Activated T-cell treated with anti-CD3 and anti-CD28 coated beads, Interleukin-2, amount 50 U/mL, for 4 hours (primary cell): ENCODE data around the gene ILK. TPM values are rescaled to one million over a fixed set of nuclear protein-coding genes. Genes with fewer than 3 reads are reported as not detected.

ENCODE experiments used
- ATAC-seq, 2 donors: fragments of 200-7000 bp; cut with Tn5 transposase; one replicate each; pipeline ENCODE4 v1.10.0; 2021
- DNase-seq: peaks from one replicate; pipeline ENCODE4 v3.0.0-alpha.2; 2020
- H3K27me3 Mint-ChIP-seq: one replicate; pipeline ENCODE4 v1.8.0; 2021; ENCODE audit warnings: low read depth, mixed read lengths
- H3K36me3 Mint-ChIP-seq: one replicate; pipeline ENCODE4 v1.8.0; 2022; ENCODE audit warnings: mixed read lengths; ENCODE audit not compliant: insufficient read depth
- H3K4me1 Mint-ChIP-seq: one replicate; pipeline ENCODE4 v1.8.0; 2021; ENCODE audit warnings: low read depth, mixed read lengths
- H3K4me3 Mint-ChIP-seq: one replicate; pipeline ENCODE4 v1.8.0; 2021; ENCODE audit warnings: mild to moderate bottlenecking, moderate library complexity, mixed read lengths
- H3K9me3 Mint-ChIP-seq: one replicate; pipeline ENCODE4 v1.8.0; 2021; ENCODE audit warnings: mixed read lengths
- total RNA-seq, 3 donors: library from RNA; stranded (reverse); gene quantifications; one replicate each; pipeline ENCODE4 v1.2.1, GENCODE V29; 2021

The ILK gene
- total RNA-seq, 3 donors from 2014 or later = 38.6 to 48.9 (median 45.0) TPM

- H3K4me3 Mint-ChIP-seq = no peak overlapping the region
- no peak for DNase-seq
- peaks cover 21% of the 10 kb centered on the region for H3K4me1 Mint-ChIP-seq
- no peaks in the 10 kb centered on the region for H3K9me3 Mint-ChIP-seq
- H3K36me3 Mint-ChIP-seq = peaks cover 5% of the 10 kb centered on the region
- H3K27me3 Mint-ChIP-seq = no peaks in the 10 kb centered on the region
- no peak for ATAC-seq
Observed at GRCh38 chr11:6628526-6628925, 25.0 kb downstream of the ILK start.

DNA sequence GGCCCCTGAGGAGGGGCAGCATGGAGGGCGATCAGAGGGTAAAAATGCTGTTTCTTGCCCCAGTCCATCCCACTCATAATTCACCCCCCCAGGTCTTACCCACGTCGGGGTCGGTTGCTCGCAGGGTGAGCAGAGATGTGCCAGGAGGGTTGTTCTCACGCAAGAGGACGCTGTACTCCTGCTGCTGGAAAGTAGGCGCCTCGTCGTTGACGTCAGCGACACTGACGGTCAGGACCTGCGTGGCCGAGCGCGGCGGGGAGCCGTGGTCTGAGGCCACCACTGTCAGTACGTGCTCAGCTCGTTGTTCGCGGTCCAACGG lies 26.0 kb downstream of the ILK start:
- DNase-seq (no peak), ATAC-seq (no peak)
- Mint-ChIP-seq H3K27me3 (no peaks in the 10 kb centered on the region), H3K4me3 (no peak overlapping the region), H3K9me3 (no peaks in the 10 kb centered on the region), H3K36me3 (peaks cover 2% of the 10 kb centered on the region), H3K4me1 (peaks cover 21% of the 10 kb centered on the region)

DNA sequence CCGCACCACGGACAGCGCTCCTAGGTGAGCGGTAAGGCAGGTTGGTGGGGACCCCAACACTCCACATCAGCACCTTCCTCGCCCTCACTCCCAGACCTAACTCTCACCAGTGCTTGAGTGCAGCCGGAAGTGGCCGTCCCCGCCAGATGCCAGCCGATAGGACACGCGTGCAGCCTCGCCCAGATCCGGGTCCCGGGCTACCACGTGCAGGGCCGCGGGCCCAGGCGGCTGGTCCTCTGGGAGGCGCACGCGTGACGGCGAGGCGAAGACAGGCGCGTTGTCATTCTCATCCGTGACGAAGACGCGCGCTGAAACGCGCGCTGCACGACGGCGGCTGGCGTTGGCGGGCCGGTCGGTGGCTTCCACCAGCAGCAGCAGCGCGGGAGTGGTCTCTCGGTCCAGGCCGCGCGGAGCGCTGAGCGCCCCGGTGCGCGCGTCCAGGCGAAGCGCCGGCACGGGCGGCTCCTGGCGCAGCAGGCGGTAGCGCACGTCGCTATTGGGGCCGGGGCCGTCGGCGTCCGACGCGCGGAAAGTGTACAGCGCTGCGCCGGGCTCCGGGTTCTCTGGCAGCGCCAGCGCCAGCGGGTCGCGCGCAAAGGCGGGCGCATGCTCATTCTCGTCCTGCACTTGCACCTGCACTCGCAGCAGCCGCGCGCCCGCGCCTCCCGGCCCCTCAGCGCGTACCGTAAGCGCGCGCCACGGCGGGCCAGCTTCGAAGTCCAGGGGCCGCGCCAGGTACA lies 26.5 kb downstream of the ILK start:
- Mint-ChIP-seq H3K9me3 (no peaks in the 10 kb centered on the region), H3K36me3 (peaks cover 1% of the 10 kb centered on the region), H3K27me3 (no peaks in the 10 kb centered on the region), H3K4me1 (peaks cover 21% of the 10 kb centered on the region), H3K4me3 (no peak overlapping the region)
- no peak for ATAC-seq
- DNase-seq = no peak

DNA sequence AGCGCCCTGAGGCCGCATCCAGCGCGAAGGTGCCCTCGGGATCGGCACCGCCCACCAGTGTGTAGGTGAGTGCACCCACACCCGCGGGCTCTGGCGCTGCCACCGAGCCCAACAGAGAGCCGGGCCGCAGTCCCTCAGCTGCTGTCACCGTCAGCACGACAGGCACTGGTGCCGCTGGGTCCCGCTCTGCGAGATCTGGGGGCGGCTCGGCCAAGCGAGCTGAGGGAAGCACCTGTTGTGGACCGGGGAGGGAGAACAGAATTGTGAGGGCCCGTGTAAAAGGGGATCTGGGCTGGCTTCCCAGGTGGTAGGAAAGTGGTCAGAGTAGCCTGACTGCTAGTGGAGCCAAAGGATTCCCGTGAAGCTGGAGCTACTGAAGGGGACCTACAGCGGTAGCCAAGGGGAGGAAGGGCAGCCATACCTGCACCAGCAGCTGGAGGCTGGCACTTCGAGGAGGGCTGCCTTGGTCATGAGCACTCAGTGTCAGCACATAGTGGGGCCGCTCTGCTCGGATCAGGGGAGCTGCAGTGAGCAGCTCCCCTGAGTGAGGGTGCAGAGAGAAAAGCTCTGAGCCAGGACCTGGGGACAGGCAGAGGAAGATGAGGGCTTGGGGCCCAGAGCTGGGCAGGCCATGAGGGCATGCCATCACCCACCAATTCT lies 27.2 kb downstream of the ILK start:
- peaks cover 21% of the 10 kb centered on the region for H3K4me1 Mint-ChIP-seq

GRCh38 chr11:6631361-6631890 lies 27.9 kb downstream of the ILK start:
- DNase-seq = no peak

More for the DNA sequence above, 27.2 kb downstream of the ILK start:
- no peak for ATAC-seq
- no peaks in the 10 kb centered on the region for H3K27me3 Mint-ChIP-seq
- DNase-seq = no peak
- peaks cover 1% of the 10 kb centered on the region for H3K36me3 Mint-ChIP-seq
- no peaks in the 10 kb centered on the region for H3K9me3 Mint-ChIP-seq
- no peak overlapping the region for H3K4me3 Mint-ChIP-seq

DNA sequence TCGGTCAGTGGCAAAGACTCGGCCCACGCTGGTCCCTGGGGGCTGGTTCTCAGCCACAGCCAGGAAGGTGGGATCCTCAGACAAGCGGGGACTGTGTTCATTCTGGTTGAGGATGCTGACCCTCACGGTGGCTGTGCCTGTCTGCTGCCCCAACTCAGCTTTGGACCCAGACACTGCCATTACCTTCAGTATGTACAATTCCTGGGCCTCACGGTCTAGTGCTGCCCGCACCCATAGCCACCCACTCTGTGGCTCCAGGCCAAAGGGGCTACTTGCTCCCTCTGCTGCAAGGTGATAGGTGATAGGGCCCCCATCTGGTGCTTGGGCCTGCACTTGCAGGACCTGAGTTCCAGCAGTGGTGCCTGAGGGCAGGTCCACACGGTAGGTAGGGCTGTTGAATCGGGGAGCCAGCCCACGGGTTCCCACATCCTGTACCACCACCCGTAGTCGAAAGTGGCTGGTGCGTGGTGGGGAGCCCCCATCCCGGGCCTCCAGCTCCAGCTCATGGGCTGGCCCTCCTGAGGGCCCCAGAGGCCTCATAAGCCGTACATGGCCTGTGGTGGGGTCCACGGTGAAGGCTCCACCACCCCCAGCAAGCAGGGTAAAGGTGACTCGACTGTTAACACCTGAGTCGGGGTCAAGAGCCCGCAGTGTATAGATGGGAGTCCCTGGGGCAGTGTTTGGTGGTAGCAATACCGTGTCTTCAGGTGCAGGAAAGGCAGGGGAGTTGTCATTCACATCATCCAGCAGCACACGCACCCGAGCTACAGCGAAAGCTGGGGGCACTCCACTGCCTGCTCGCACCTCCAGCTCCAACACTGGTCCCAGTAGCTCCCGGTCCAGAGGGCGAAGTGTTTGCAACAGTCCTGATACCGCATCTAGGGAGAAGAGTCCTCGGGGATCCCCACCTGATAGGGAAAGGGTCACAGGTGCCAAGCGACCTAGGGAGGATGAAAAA lies 28.8 kb downstream of the ILK start:
- H3K9me3 Mint-ChIP-seq = no peaks in the 10 kb centered on the region
- no peak for ATAC-seq
- peaks cover 10% of the 10 kb centered on the region for H3K4me1 Mint-ChIP-seq
- H3K4me3 Mint-ChIP-seq = no peak overlapping the region
- no peak for DNase-seq
- no peaks in the 10 kb centered on the region for H3K27me3 Mint-ChIP-seq
- H3K36me3 Mint-ChIP-seq = peaks cover 1% of the 10 kb centered on the region

More at GRCh38 chr11:6631361-6631890, 27.9 kb downstream of the ILK start:
- H3K4me3 Mint-ChIP-seq = no peak overlapping the region
- H3K27me3 Mint-ChIP-seq = no peaks in the 10 kb centered on the region
- peaks cover 1% of the 10 kb centered on the region for H3K36me3 Mint-ChIP-seq
- H3K4me1 Mint-ChIP-seq = peaks cover 20% of the 10 kb centered on the region
- ATAC-seq = no peak
- no peaks in the 10 kb centered on the region for H3K9me3 Mint-ChIP-seq

GRCh38 chr11:6633422-6634408 lies 30.1 kb downstream of the ILK start:
- H3K36me3 Mint-ChIP-seq = peaks cover 1% of the 10 kb centered on the region
- no peaks in the 10 kb centered on the region for H3K9me3 Mint-ChIP-seq
- no peak for DNase-seq
- H3K4me3 Mint-ChIP-seq = no peak overlapping the region
- H3K27me3 Mint-ChIP-seq = no peaks in the 10 kb centered on the region
- no peaks in the 10 kb centered on the region for H3K4me1 Mint-ChIP-seq
- ATAC-seq = no peak

DNA sequence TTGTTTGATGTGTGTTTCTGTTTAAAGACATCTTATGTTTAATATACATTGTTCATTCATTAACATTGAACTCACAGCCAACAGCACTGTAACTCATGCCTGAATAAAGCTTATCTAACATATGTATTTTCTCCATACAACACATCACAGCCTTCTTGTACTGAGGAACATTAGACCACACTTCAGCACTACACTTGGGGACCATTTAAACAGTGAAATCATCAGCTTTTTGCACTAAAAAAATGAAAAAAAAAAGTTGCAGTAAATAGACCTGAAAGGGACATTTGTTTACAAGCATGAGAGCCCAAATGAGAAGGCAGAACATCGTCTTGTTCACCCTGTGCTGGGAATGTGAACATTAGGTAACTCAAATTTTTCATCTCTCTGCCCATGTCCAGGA lies 31.0 kb downstream of the ILK start:
- Mint-ChIP-seq H3K9me3 (no peaks in the 10 kb centered on the region), H3K36me3 (peaks cover 1% of the 10 kb centered on the region), H3K4me1 (no peaks in the 10 kb centered on the region), H3K4me3 (no peak overlapping the region), H3K27me3 (no peaks in the 10 kb centered on the region)
- ATAC-seq (no peak), DNase-seq (no peak)

DNA sequence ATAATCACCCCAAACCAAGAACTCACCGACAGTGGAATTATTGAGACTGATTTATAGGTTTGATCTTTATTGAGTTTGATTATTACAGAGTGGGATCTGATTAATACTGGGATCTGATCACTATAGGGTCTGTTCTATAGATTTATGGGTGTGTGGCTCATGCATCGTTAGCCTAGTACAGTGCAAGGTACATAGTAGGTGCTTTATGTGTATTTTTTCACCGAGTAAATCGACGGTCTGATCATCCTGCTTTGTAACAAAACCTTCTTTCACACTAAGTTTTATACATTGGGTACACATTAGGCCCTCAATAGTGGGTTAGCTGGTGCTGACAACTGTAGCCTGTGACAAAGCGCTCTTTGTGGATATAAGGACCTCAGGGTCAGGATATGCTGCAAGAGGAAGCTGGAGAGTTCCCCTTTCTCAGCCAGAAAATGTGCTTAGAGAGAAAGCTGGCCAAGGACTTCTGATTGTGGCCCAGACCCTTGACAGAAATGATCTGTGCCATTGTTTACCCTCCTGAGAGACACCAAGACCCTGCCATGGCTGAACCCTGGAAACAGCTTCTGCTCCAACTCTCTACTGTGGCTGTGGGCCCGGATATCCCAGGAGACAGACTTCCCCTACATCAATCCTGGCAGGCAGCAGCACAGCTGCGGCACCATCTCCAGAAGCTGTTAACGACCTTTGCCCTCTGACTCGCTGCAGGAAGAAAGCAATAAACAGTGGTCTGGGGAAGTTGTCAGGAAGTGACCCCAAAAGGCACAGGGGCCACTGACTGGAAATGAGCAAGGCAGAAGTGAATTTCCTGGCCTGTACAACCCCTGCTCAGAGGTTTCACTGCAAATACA lies 31.7 kb downstream of the ILK start:
- no peak for ATAC-seq
- Mint-ChIP-seq H3K4me3 (no peak overlapping the region), H3K36me3 (peaks cover 1% of the 10 kb centered on the region)

GRCh38 chr11:6636480-6636879 lies 32.9 kb downstream of the ILK start:
- Mint-ChIP-seq H3K4me1 (no peaks in the 10 kb centered on the region), H3K36me3 (no peaks in the 10 kb centered on the region), H3K4me3 (no peak overlapping the region), H3K9me3 (no peaks in the 10 kb centered on the region), H3K27me3 (no peaks in the 10 kb centered on the region)
- ATAC-seq (no peak), DNase-seq (no peak)

More for the DNA sequence above, 31.7 kb downstream of the ILK start:
- Mint-ChIP-seq H3K4me1 (no peaks in the 10 kb centered on the region), H3K9me3 (no peaks in the 10 kb centered on the region), H3K27me3 (no peaks in the 10 kb centered on the region)
- DNase-seq = no peak

DNA sequence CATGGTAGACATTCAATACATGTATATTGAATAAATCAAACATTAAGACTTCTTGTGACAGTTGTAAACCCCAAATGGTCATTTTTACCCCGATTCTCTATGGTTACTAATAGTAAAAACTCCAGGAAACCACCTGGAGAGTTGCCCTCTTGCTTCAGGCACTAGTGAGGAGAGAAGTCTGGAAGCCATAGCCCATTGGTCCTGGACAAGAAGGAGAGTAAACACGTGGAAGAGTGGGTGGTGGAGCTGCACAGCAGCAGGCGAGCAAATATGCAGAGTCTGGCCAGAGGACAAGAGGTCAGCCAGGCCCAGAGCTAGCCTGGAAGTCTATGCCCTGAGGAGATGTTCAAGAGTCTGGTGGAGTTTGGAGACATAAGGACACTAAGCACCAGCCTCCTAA lies 34.3 kb downstream of the ILK start:
- no peak for ATAC-seq
- Mint-ChIP-seq H3K4me1 (no peaks in the 10 kb centered on the region), H3K27me3 (no peaks in the 10 kb centered on the region), H3K4me3 (no peak overlapping the region), H3K36me3 (no peaks in the 10 kb centered on the region), H3K9me3 (no peaks in the 10 kb centered on the region)
- no peak for DNase-seq

- Mint-ChIP-seq H3K4me1 (no peaks in the 10 kb centered on the region), H3K27me3 (no peaks in the 10 kb centered on the region), H3K4me3 (no peak overlapping the region), H3K9me3 (no peaks in the 10 kb centered on the region), H3K36me3 (no peaks in the 10 kb centered on the region)
- ATAC-seq (no peak), DNase-seq (no peak)
Observed at GRCh38 chr11:6638429-6638828, 34.9 kb downstream of the ILK start.
